ENCODE results near the gene SH2B2. TPM values are rescaled to one million over a fixed set of nuclear protein-coding genes. Genes with fewer than 3 reads are reported as not detected.

SH2B2 gene
- total RNA-seq, 3 donors from 2014 or later (not counting 1 experiment from before 2014, with no cell fraction given), result 1.6 to 2.9 (median 2.0) TPM

DNA sequence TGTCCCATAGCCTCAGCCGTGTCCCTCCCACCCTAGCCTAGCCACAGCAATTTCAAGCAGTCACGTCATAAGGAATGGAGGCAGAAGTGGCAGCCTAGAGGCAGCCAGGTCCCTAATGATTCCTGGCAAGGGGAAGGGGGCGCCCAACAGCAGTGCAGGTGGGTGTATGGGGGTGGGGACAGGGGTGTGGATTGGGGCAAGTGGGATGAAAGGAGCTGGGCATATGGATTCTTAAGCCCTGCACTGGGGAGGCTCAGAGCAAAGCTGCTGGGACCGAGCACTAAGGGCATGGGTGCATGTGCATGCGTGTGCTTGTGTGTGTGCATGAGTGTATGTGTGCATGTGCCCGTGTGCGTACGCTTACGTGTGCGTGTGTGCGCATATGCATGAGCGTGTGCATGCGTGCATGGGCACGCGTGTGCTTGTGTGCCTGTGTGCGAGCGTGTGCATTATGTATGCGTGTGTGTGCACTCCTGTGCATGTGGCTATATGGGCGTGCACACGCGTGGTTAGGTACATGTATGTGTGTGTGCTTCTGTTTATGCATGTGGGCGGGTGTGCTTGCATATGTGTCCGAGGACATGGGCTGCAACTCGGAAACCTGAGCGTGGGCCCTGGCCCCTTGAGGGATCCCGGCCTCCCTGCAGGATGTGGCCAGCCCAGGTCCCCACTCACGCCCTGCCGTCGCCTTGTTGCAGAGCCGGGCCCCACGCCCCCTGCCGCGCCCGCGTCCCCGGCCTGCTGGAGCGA is 34.1 kb downstream of the SH2B2 start:
- peaks cover 0 to 12% of the 10 kb centered on the region in 2 donors for H3K27me3 Mint-ChIP-seq (ENCODE audit: low read depth in 2 of 2)
- no peaks in the 10 kb centered on the region for H3K4me1 ChIP-seq (ENCODE audit: control insufficient read depth, insufficient read depth, low read length)
- DNase-seq (no peak), ATAC-seq (no peak)
- intact Hi-C loops (cut with micrococcal nuclease), result no loop called here
- H3K4me3 Mint-ChIP-seq, result no peak overlapping the region
- TF ChIP-seq, protein P1, sequence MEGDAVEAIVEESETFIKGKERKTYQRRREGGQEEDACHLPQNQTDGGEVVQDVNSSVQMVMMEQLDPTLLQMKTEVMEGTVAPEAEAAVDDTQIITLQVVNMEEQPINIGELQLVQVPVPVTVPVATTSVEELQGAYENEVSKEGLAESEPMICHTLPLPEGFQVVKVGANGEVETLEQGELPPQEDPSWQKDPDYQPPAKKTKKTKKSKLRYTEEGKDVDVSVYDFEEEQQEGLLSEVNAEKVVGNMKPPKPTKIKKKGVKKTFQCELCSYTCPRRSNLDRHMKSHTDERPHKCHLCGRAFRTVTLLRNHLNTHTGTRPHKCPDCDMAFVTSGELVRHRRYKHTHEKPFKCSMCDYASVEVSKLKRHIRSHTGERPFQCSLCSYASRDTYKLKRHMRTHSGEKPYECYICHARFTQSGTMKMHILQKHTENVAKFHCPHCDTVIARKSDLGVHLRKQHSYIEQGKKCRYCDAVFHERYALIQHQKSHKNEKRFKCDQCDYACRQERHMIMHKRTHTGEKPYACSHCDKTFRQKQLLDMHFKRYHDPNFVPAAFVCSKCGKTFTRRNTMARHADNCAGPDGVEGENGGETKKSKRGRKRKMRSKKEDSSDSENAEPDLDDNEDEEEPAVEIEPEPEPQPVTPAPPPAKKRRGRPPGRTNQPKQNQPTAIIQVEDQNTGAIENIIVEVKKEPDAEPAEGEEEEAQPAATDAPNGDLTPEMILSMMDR (IDR thresholded peaks at IDR 0.05), result no peak
- 88% methylated on average over 37 of the region's 37 CpGs for WGBS (ENCODE audit: insufficient coverage)
- H3K27ac ChIP-seq (ENCODE audit: low read length), result no peak overlapping the region
- H3K36me3 Mint-ChIP-seq, result no peaks in the 10 kb centered on the region
- H3K9me3 Mint-ChIP-seq, result no peaks in the 10 kb centered on the region
- no peaks in the 10 kb centered on the region for H3K4me1 Mint-ChIP-seq
- no peak overlapping the region for H3K4me3 ChIP-seq (ENCODE audit: low read length)
- H3K36me3 ChIP-seq (ENCODE audit: control insufficient read depth, insufficient read depth, low read length), result no peaks in the 10 kb centered on the region
- H3K27ac Mint-ChIP-seq, result no peak overlapping the region
- H3K9me3 ChIP-seq (ENCODE audit: control insufficient read depth, insufficient read depth, low read length), result no peaks in the 10 kb centered on the region
- no peaks in the 10 kb centered on the region for H3K27me3 ChIP-seq (ENCODE audit: control insufficient read depth, insufficient read depth, low read length)

GRCh38 chr7:102321351-102322201 is 34.9 kb downstream of the SH2B2 start:
- Histone ChIP-seq H3K4me3 (ENCODE audit: low read length) (no peak overlapping the region), H3K4me1 (ENCODE audit: control insufficient read depth, insufficient read depth, low read length) (no peaks in the 10 kb centered on the region), H3K36me3 (ENCODE audit: control insufficient read depth, insufficient read depth, low read length) (no peaks in the 10 kb centered on the region), H3K27ac (ENCODE audit: low read length) (no peak overlapping the region), H3K9me3 (ENCODE audit: control insufficient read depth, insufficient read depth, low read length) (no peaks in the 10 kb centered on the region), H3K27me3 (ENCODE audit: control insufficient read depth, insufficient read depth, low read length) (no peaks in the 10 kb centered on the region)
- TF ChIP-seq, protein P1 (IDR thresholded peaks at IDR 0.05), result no peak
- DNase-seq (peak in 1 of 2 donors; percentile 17), ATAC-seq (peak in 2 of 3 donors; percentile 63 to 74)
- no peaks in the 10 kb centered on the region for H3K36me3 Mint-ChIP-seq
- WGBS (ENCODE audit: insufficient coverage), result 67% methylated on average over 73 of the region's 73 CpGs
- no peaks in the 10 kb centered on the region for H3K9me3 Mint-ChIP-seq
- H3K4me3 Mint-ChIP-seq, result no peak overlapping the region
- peaks cover 0 to 12% of the 10 kb centered on the region in 2 donors for H3K27me3 Mint-ChIP-seq (ENCODE audit: low read depth in 2 of 2)
- no peaks in the 10 kb centered on the region for H3K4me1 Mint-ChIP-seq
- intact Hi-C loops (cut with micrococcal nuclease), result no loop called here
- H3K27ac Mint-ChIP-seq, result no peak overlapping the region

- ATAC-seq, result no peak
- Mint-ChIP-seq H3K4me3 (no peak overlapping the region), H3K27ac (no peak overlapping the region), H3K9me3 (no peaks in the 10 kb centered on the region), H3K36me3 (no peaks in the 10 kb centered on the region), H3K4me1 (no peaks in the 10 kb centered on the region), H3K27me3 (ENCODE audit: low read depth in 2 of 2) (peaks cover 5 to 12% of the 10 kb centered on the region in 2 donors)
- Histone ChIP-seq H3K27ac (ENCODE audit: low read length) (no peak overlapping the region), H3K9me3 (ENCODE audit: control insufficient read depth, insufficient read depth, low read length) (no peaks in the 10 kb centered on the region), H3K4me3 (ENCODE audit: low read length) (no peak overlapping the region), H3K36me3 (ENCODE audit: control insufficient read depth, insufficient read depth, low read length) (no peaks in the 10 kb centered on the region), H3K4me1 (ENCODE audit: control insufficient read depth, insufficient read depth, low read length) (no peaks in the 10 kb centered on the region), H3K27me3 (ENCODE audit: control insufficient read depth, insufficient read depth, low read length) (no peaks in the 10 kb centered on the region)
- intact Hi-C loops (cut with micrococcal nuclease), result no loop called here
- TF ChIP-seq, protein P1 (IDR thresholded peaks at IDR 0.05), result no peak
- DNase-seq, result no peak
- whole genome bisulfite sequencing (ENCODE audit: insufficient coverage), result 95% methylated on average over 8 of the region's 8 CpGs
Observed at GRCh38 chr7:102322202-102322715, 35.6 kb downstream of the SH2B2 start.
